T-cell (primary cell): ENCODE data around the gene GPC5. TPM values are rescaled to one million over a fixed set of nuclear protein-coding genes. Genes with fewer than 3 reads are reported as not detected.
"Not testable (repeated sequence)": the region's sequence is repeated elsewhere in the genome, so short reads cannot be mapped to it uniquely, and the experiment has no call there.

ENCODE experiments used
- ATAC-seq, 4 experiments: fragments of 200-7000 bp in 3 of 4; fragments of 150-1000 bp in 1 of 4; cut with Tn5 transposase; replicated peaks in 1 of 4; 1 replicate in 3 of 4; 2 replicates in 1 of 4; pipeline ENCODE4 v1.10.0; 2021; ENCODE audit warnings: moderate library complexity in 3 of 4, mild to moderate bottlenecking in 2 of 4, moderate number of reproducible peaks in 1 of 4
- CTCF ChIA-PET, 2 donors: fragments of 300-600 bp; sonication (Branson Sonifier 250); formaldehyde crosslinking; loops; one replicate each; lab custom pipeline; 2022; ENCODE audit warnings: antibody characterized with exemption in 2 of 2; lab: Charles Lee
- POLR2A ChIA-PET, 2 donors: fragments of 300-600 bp; sonication (Branson Sonifier 250); formaldehyde crosslinking; loops; one replicate each; lab custom pipeline; 2022; ENCODE audit warnings: antibody characterized with exemption in 2 of 2; lab: Charles Lee
- DNase-seq, 35 experiments: peaks; one replicate each; pipeline versions ENCODE4 v3.0.0 to v3.0.0-alpha.2; 2013 to 2023
- H3K27ac ChIP-seq: one replicate; pipeline ENCODE4 v1.5.1; 2013; ENCODE audit warnings: low read length
- H3K27me3 ChIP-seq, 2 experiments: replicated peaks in 1 of 2; 1 replicate in 1 of 2; 2 replicates in 1 of 2; pipeline versions ENCODE4 v1.6.1 to v1.7.0; 2013; ENCODE audit warnings: low read length in 1 of 2, mixed read lengths in 1 of 2; ENCODE audit not compliant: control insufficient read depth in 2 of 2, insufficient read depth in 2 of 2; ENCODE audit errors: extremely low read depth in 1 of 2
- H3K36me3 ChIP-seq, 2 donors: 1 replicate in 1 of 2; 2 replicates in 1 of 2; pipeline versions ENCODE4 v1.6.1 to v1.7.0; 2013; ENCODE audit warnings: low read length in 1 of 2; ENCODE audit not compliant: control insufficient read depth in 2 of 2, insufficient read depth in 1 of 2; ENCODE audit errors: extremely low read depth in 1 of 2
- H3K4me1 ChIP-seq, 2 experiments: 1 replicate in 1 of 2; 2 replicates in 1 of 2; pipeline versions ENCODE4 v1.6.1 to v1.7.0; 2013; ENCODE audit warnings: low read length in 2 of 2, mixed read lengths in 1 of 2; ENCODE audit not compliant: insufficient read depth in 2 of 2, control insufficient read depth in 1 of 2; ENCODE audit errors: extremely low read depth in 1 of 2
- H3K4me3 ChIP-seq, 2 donors: 1 replicate in 1 of 2; 2 replicates in 1 of 2; pipeline versions ENCODE4 v1.5.1 to v1.7.0; 2013; ENCODE audit warnings: mild to moderate bottlenecking in 2 of 2, low read length in 1 of 2, moderate library complexity in 1 of 2; ENCODE audit not compliant: control insufficient read depth in 1 of 2; ENCODE audit errors: extremely low read depth in 1 of 2
- H3K9me3 ChIP-seq: 2 replicates; pipeline ENCODE4 v1.7.0; 2013
- H3K27ac Mint-ChIP-seq, 2 donors: one replicate each; pipeline ENCODE4 v1.8.0; 2020 to 2021; ENCODE audit warnings: mild to moderate bottlenecking in 2 of 2, mixed read lengths in 2 of 2
- H3K27me3 Mint-ChIP-seq, 2 donors: one replicate each; pipeline ENCODE4 v1.8.0; 2021 to 2022; ENCODE audit warnings: mixed read lengths in 2 of 2
- H3K36me3 Mint-ChIP-seq: one replicate; pipeline ENCODE4 v1.8.0; 2021; ENCODE audit warnings: mixed read lengths
- H3K4me1 Mint-ChIP-seq, 3 donors: one replicate each; pipeline ENCODE4 v1.8.0; 2020 to 2022; ENCODE audit warnings: mixed read lengths in 3 of 3, mild to moderate bottlenecking in 1 of 3
- H3K4me3 Mint-ChIP-seq, 3 donors: one replicate each; pipeline ENCODE4 v1.8.0; 2020 to 2022; ENCODE audit warnings: mild to moderate bottlenecking in 3 of 3, mixed read lengths in 3 of 3, moderate library complexity in 3 of 3
- H3K9me3 Mint-ChIP-seq, 3 donors: one replicate each; pipeline ENCODE4 v1.8.0; 2020 to 2022; ENCODE audit warnings: mixed read lengths in 3 of 3
- WGBS: methylation state at CpG from one replicate; pipeline ENCODE4 v1.1.5; 2013; ENCODE audit warnings: missing lambda C conversion rate; ENCODE audit not compliant: insufficient coverage; 5-methylcytosine and 5-hydroxymethylcytosine counted together
- total RNA-seq, 35 experiments: library from RNA in 6 of 35; stranded (reverse) in 6 of 35; fragments of 120-200 nt in 1 of 35; gene quantifications; one replicate each; pipeline versions ENCODE4 v1.2.1 to v1.2.4 and lab custom pipeline; 2013 to 2026

The GPC5 gene
- total RNA-seq, 5 donors from 2014 or later (not counting 1 experiment from before 2014, with no cell fraction given) = 0.12 to 0.39 (median 0.26) TPM

GRCh38 chr13:92262100-92262788, 863.8 kb downstream of the GPC5 start:
- Mint-ChIP-seq H3K9me3 (peaks cover 0 to 15% (median 0%) of the 10 kb centered on the region in 3 donors), H3K4me1 (no peaks in the 10 kb centered on the region), H3K27me3 (no peaks in the 10 kb centered on the region), H3K4me3 (no peak overlapping the region), H3K36me3 (no peaks in the 10 kb centered on the region), H3K27ac (no peak overlapping the region)
- H3K36me3 ChIP-seq = no peaks in the 10 kb centered on the region
- no peaks in the 10 kb centered on the region for H3K9me3 ChIP-seq
- no peak overlapping the region for H3K27ac ChIP-seq
- ChIA-PET CTCF (no interaction called here), POLR2A (no interaction called here)
- no peaks in the 10 kb centered on the region for H3K4me1 ChIP-seq
- no peak for DNase-seq
- WGBS = 100% methylated on average over 1 of the region's 3 CpGs
- no peaks in the 10 kb centered on the region for H3K27me3 ChIP-seq
- ATAC-seq = no peak
- H3K4me3 ChIP-seq = no peak overlapping the region

- no peaks in the 10 kb centered on the region for H3K4me1 ChIP-seq
- no peak overlapping the region for H3K27ac ChIP-seq
- ChIA-PET POLR2A (no interaction called here), CTCF (no interaction called here)
- Mint-ChIP-seq H3K27me3 (no peaks in the 10 kb centered on the region), H3K4me3 (no peak overlapping the region), H3K4me1 (no peaks in the 10 kb centered on the region), H3K36me3 (no peaks in the 10 kb centered on the region), H3K27ac (no peak overlapping the region), H3K9me3 (peaks cover 0 to 15% (median 2%) of the 10 kb centered on the region in 3 donors)
- H3K4me3 ChIP-seq = no peak overlapping the region
- ATAC-seq (no peak), DNase-seq (no peak)
- no peaks in the 10 kb centered on the region for H3K9me3 ChIP-seq
- 80% methylated on average over 1 of the region's 1 CpG for WGBS
- H3K27me3 ChIP-seq = no peaks in the 10 kb centered on the region
- H3K36me3 ChIP-seq = no peaks in the 10 kb centered on the region
Measured at GRCh38 chr13:92265408-92265807, 867.0 kb downstream of the GPC5 start.

GRCh38 chr13:92270990-92271389, 872.6 kb downstream of the GPC5 start:
- H3K4me1 ChIP-seq = no peaks in the 10 kb centered on the region
- ChIA-PET CTCF (no interaction called here), POLR2A (interaction anchor here in 1 of 2 donors (0.6 kb wide), 1 partner anchor 32 kb away, joined by 5 read pairs; no protein-coding TSS in a partner anchor)
- H3K4me3 ChIP-seq = no peak overlapping the region
- no CpG with 5 or more reads among the region's 1 CpG for WGBS
- Mint-ChIP-seq H3K4me3 (no peak overlapping the region), H3K36me3 (no peaks in the 10 kb centered on the region), H3K4me1 (no peaks in the 10 kb centered on the region), H3K27ac (no peak overlapping the region), H3K27me3 (no peaks in the 10 kb centered on the region), H3K9me3 (peaks cover 0 to 10% (median 9%) of the 10 kb centered on the region in 3 donors)
- DNase-seq (no peak), ATAC-seq (no peak)
- no peaks in the 10 kb centered on the region for H3K9me3 ChIP-seq
- H3K27ac ChIP-seq = no peak overlapping the region
- no peaks in the 10 kb centered on the region for H3K27me3 ChIP-seq
- no peaks in the 10 kb centered on the region for H3K36me3 ChIP-seq

- H3K4me1 Mint-ChIP-seq = no peaks in the 10 kb centered on the region
- no peaks in the 10 kb centered on the region for H3K36me3 Mint-ChIP-seq
- no peak overlapping the region for H3K4me3 ChIP-seq
- no peaks in the 10 kb centered on the region for H3K27me3 Mint-ChIP-seq
- ATAC-seq = no peak
- DNase-seq = no peak
- no peak overlapping the region for H3K4me3 Mint-ChIP-seq
- H3K27me3 ChIP-seq = no peaks in the 10 kb centered on the region
- no peak overlapping the region for H3K27ac Mint-ChIP-seq
- no peaks in the 10 kb centered on the region for H3K36me3 ChIP-seq
- CTCF ChIA-PET = no interaction called here
- WGBS = no CpG with 5 or more reads among the region's 1 CpG
- H3K4me1 ChIP-seq = no peaks in the 10 kb centered on the region
- no peak overlapping the region for H3K27ac ChIP-seq
- POLR2A ChIA-PET = no interaction called here
- no peaks in the 10 kb centered on the region for H3K9me3 ChIP-seq
- peaks cover 0 to 10% (median 8%) of the 10 kb centered on the region in 3 donors for H3K9me3 Mint-ChIP-seq
Measured at GRCh38 chr13:92272177-92272576, 873.8 kb downstream of the GPC5 start.

- H3K9me3 ChIP-seq, ATAC-seq, H3K27me3 Mint-ChIP-seq, H3K4me3 Mint-ChIP-seq, H3K27ac Mint-ChIP-seq, H3K27ac ChIP-seq, H3K36me3 Mint-ChIP-seq, H3K4me1 ChIP-seq, CTCF ChIA-PET, H3K4me3 ChIP-seq, H3K4me1 Mint-ChIP-seq, H3K27me3 ChIP-seq, H3K36me3 ChIP-seq, DNase-seq, POLR2A ChIA-PET: not testable (repeated sequence)
- peaks cover 2 to 17% (median 14%) of the 10 kb centered on the region in 3 donors for H3K9me3 Mint-ChIP-seq
- WGBS = 83% methylated on average over 4 of the region's 8 CpGs
Measured at GRCh38 chr13:92280986-92281385, 882.6 kb downstream of the GPC5 start.

GRCh38 chr13:92290718-92291307, 892.4 kb downstream of the GPC5 start:
- POLR2A ChIA-PET = not testable (repeated sequence)
- 90% methylated on average over 16 of the region's 29 CpGs for WGBS

More at GRCh38 chr13:92290718-92291307, 892.4 kb downstream of the GPC5 start:
- CTCF ChIA-PET, H3K27me3 ChIP-seq, H3K27ac Mint-ChIP-seq, ATAC-seq, H3K9me3 ChIP-seq, H3K4me1 ChIP-seq, H3K27me3 Mint-ChIP-seq, H3K36me3 Mint-ChIP-seq, H3K4me1 Mint-ChIP-seq, H3K27ac ChIP-seq, DNase-seq, H3K4me3 Mint-ChIP-seq, H3K4me3 ChIP-seq, H3K36me3 ChIP-seq: not testable (repeated sequence)
- H3K9me3 Mint-ChIP-seq = peaks cover 14 to 48% (median 23%) of the 10 kb centered on the region in 3 donors
